Stimulated activated naive CD8-positive, alpha-beta T cell treated with anti-CD3 and anti-CD28 coated beads, Interleukin-15, Interleukin-2, amounts not matched to agents 100 ng/mL and 50 ng/mL, for 24 hours (primary cell): ENCODE data around the gene KLK14.
A peak's percentile ranks its signal among the peaks of the same experiment; 100 is the strongest.

ENCODE experiments used
- H3K27ac Mint-ChIP-seq: one replicate; pipeline ENCODE4 v1.8.0; 2021; ENCODE audit warnings: mild to moderate bottlenecking, mixed read lengths
- H3K27me3 Mint-ChIP-seq: one replicate; pipeline ENCODE4 v1.8.0; 2021; ENCODE audit warnings: mixed read lengths
- H3K36me3 Mint-ChIP-seq: one replicate; pipeline ENCODE4 v1.8.0; 2021; ENCODE audit warnings: low read depth, mixed read lengths
- H3K4me1 Mint-ChIP-seq: one replicate; pipeline ENCODE4 v1.8.0; 2021; ENCODE audit warnings: low read depth, mixed read lengths
- H3K4me3 Mint-ChIP-seq: one replicate; pipeline ENCODE4 v1.8.0; 2021; ENCODE audit warnings: mild to moderate bottlenecking, mixed read lengths
- H3K9me3 Mint-ChIP-seq: one replicate; pipeline ENCODE4 v1.8.0; 2021; ENCODE audit warnings: mixed read lengths

The KLK14 gene

GRCh38 chr19:51119611-51120010 is 36.9 kb upstream of the KLK14 start:
- H3K9me3 Mint-ChIP-seq = no peaks in the 10 kb centered on the region
- peaks cover 64% of the 10 kb centered on the region for H3K4me1 Mint-ChIP-seq
- no peak overlapping the region for H3K27ac Mint-ChIP-seq
- no peaks in the 10 kb centered on the region for H3K36me3 Mint-ChIP-seq
- H3K4me3 Mint-ChIP-seq = no peak overlapping the region
- H3K27me3 Mint-ChIP-seq = no peaks in the 10 kb centered on the region

DNA sequence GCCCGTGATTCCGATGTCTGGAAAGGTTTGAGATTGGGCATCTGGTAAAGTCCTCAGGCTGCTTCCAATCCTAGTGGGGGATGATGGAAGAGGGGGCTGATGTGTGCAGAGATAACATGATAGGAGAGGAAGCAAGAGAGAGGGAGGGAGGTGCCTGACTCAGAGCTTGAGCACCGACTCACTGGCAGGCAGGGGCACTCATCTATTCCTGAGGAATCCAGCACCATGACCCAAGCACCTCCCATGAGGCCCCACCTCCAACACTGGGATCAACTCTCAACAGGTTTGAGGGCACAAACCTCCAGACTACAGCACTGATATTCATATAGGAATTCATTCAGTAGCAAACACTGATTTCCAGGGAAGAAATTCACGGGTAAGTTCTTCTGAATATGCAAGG is 36.4 kb upstream of the KLK14 start:
- H3K36me3 Mint-ChIP-seq = no peaks in the 10 kb centered on the region
- H3K27ac Mint-ChIP-seq = no peak overlapping the region
- H3K4me1 Mint-ChIP-seq = peaks cover 64% of the 10 kb centered on the region
- no peak overlapping the region for H3K4me3 Mint-ChIP-seq
- no peaks in the 10 kb centered on the region for H3K27me3 Mint-ChIP-seq
- no peaks in the 10 kb centered on the region for H3K9me3 Mint-ChIP-seq

- Mint-ChIP-seq H3K36me3 (no peaks in the 10 kb centered on the region), H3K4me3 (no peak overlapping the region), H3K4me1 (peaks cover 45% of the 10 kb centered on the region), H3K9me3 (no peaks in the 10 kb centered on the region), H3K27ac (peak overlapping the region; percentile 24), H3K27me3 (no peaks in the 10 kb centered on the region)
Measured at GRCh38 chr19:51116736-51117286, 34.1 kb upstream of the KLK14 start.

- H3K9me3 Mint-ChIP-seq = no peaks in the 10 kb centered on the region
- H3K27ac Mint-ChIP-seq = peak overlapping the region; percentile 60
- no peaks in the 10 kb centered on the region for H3K36me3 Mint-ChIP-seq
- H3K27me3 Mint-ChIP-seq = no peaks in the 10 kb centered on the region
- H3K4me1 Mint-ChIP-seq = peaks cover 39% of the 10 kb centered on the region
- H3K4me3 Mint-ChIP-seq = no peak overlapping the region
Measured at GRCh38 chr19:51114087-51114729, 31.5 kb upstream of the KLK14 start.

DNA sequence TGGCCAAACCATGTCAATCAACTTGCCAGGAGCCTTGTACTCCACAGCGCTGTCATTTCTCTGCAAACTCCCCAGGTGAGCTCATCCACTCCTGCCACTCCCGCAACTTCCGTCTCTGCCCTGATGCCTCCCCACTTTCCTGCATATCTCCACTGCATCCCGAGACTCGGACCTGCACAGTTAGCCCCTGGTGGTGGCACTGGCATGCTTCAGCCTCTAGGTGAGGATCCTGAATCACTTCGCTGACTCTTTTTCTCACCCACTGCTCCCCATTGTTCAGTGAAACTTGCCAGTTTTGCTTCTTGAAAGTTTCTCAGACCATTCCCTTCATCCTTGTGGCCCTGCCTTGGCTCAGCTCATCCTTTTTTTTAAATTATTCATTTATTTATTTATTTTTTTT is 28.9 kb upstream of the KLK14 start:
- H3K27ac Mint-ChIP-seq = no peak overlapping the region
- H3K27me3 Mint-ChIP-seq = no peaks in the 10 kb centered on the region
- H3K9me3 Mint-ChIP-seq = no peaks in the 10 kb centered on the region
- no peak overlapping the region for H3K4me3 Mint-ChIP-seq
- H3K4me1 Mint-ChIP-seq = peaks cover 45% of the 10 kb centered on the region
- peaks cover 5% of the 10 kb centered on the region for H3K36me3 Mint-ChIP-seq

GRCh38 chr19:51110666-51110971 is 27.9 kb upstream of the KLK14 start:
- peaks cover 41% of the 10 kb centered on the region for H3K4me1 Mint-ChIP-seq
- H3K27ac Mint-ChIP-seq = no peak overlapping the region
- H3K9me3 Mint-ChIP-seq = no peaks in the 10 kb centered on the region
- H3K4me3 Mint-ChIP-seq = no peak overlapping the region
- peaks cover 11% of the 10 kb centered on the region for H3K36me3 Mint-ChIP-seq
- H3K27me3 Mint-ChIP-seq = no peaks in the 10 kb centered on the region

DNA sequence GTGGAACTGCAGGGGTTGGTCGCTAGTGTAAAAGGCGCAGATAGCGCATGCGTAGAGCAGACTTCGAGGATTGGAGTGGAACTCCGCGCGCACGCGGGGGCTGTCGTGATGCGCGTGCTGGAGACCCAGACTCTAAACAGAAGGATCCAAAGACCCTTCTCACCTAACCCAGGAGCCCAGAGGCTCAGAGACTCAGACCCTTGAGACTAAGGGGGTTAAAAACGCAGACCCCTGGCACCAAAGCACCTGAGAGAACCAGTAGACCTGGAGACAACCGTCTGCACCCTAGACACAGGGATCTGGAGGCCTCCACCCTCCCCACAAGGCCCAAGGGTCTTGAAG is 26.1 kb upstream of the KLK14 start:
- Mint-ChIP-seq H3K4me3 (peak overlapping the region; percentile 88), H3K27ac (peak overlapping the region; percentile 97), H3K27me3 (no peaks in the 10 kb centered on the region), H3K36me3 (peaks cover 18% of the 10 kb centered on the region), H3K4me1 (peaks cover 37% of the 10 kb centered on the region), H3K9me3 (no peaks in the 10 kb centered on the region)

- Mint-ChIP-seq H3K36me3 (peaks cover 24% of the 10 kb centered on the region), H3K27ac (peak within 1 kb of the TSS; percentile 97), H3K4me3 (peak within 1 kb of the TSS; percentile 88), H3K27me3 (no peaks in the 10 kb centered on the region), H3K9me3 (no peaks in the 10 kb centered on the region), H3K4me1 (peaks cover 41% of the 10 kb centered on the region)
Measured at GRCh38 chr19:51108066-51108804, 25.5 kb upstream of the KLK14 start, which contains the start of gene CTU1. Gene CTU1 (minus strand): TSS chr19:51108409. CDS start chr19:51104569, 3,840 bp downstream.

DNA sequence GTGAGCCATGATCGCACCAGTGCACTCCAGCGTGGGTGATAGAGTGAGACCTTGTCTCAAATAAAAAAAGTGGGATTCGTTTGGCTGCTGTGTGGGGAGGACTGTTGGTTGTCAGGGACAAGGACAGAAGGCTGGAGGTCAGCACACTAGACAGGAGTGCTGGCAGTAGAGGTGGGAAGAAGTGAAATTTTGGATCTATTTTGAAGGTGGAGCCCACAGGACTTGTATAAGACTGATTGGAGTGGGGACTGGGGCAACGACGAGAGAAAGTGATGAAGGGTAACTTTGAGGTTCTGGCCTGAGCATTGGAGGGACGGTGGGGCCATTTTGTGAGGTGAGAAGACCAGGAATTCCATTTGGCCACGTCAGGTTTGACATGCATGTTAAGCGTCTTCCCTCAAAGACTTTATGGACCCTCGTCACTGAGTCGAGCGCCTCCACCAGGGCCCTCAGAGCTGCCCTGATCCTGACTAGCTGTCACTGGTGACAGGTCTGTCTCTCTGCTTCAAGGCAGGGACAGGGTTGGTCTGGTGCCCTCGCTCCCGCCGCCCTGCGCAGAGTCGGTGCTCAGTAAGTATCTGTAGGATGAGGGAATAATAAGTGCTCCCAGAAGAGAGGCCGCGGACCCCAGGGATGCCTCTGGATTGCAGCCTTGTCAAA is 24.8 kb upstream of the KLK14 start:
- H3K27me3 Mint-ChIP-seq = no peaks in the 10 kb centered on the region
- peak overlapping the region; percentile 88 for H3K4me3 Mint-ChIP-seq
- H3K27ac Mint-ChIP-seq = peak overlapping the region; percentile 97
- H3K36me3 Mint-ChIP-seq = peaks cover 31% of the 10 kb centered on the region
- peaks cover 47% of the 10 kb centered on the region for H3K4me1 Mint-ChIP-seq
- no peaks in the 10 kb centered on the region for H3K9me3 Mint-ChIP-seq

DNA sequence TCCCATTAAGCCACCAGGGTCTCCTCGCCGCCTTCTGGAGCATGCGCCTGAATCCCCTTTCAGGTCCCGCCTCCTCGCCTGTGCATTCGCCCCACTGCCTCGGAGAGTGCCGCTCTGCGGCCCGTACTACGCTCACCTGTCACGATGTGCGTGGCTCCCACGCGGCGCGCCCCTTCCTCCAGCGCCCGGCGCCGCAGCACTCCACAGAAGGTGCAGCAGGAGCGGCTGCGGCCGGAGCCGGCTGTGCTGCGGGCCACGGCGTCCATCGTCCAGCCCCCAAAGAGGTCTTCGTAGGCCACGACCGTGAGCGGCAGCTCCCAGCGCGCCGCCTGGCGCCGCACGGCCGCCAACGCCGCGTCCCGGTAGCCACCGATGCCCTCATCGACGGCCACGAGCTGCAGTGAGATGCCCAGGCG is 21.2 kb upstream of the KLK14 start:
- Mint-ChIP-seq H3K36me3 (peaks cover 54% of the 10 kb centered on the region), H3K9me3 (no peaks in the 10 kb centered on the region), H3K27me3 (no peaks in the 10 kb centered on the region), H3K4me3 (no peak overlapping the region), H3K27ac (no peak overlapping the region), H3K4me1 (peaks cover 51% of the 10 kb centered on the region)

DNA sequence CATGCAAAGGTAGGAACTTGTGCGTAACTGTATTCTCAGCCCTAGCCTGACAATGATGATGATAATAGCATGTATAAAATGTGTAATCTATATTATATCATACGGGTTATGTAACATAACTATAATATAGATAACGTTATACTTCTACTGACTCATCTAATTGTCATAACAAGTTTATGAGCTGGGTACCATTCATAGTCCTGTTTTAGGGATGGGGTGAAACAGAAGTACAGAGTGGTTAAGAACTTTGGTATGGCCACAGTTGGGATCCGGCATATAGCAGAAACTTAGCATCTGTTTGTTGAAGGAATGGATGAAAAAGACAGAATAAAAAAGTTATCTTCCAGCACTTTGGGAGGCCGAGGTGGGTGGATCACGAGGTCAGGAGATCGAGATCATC is 20.3 kb upstream of the KLK14 start:
- Mint-ChIP-seq H3K4me1 (peaks cover 44% of the 10 kb centered on the region), H3K36me3 (peaks cover 55% of the 10 kb centered on the region), H3K27me3 (no peaks in the 10 kb centered on the region), H3K4me3 (no peak overlapping the region), H3K27ac (no peak overlapping the region), H3K9me3 (no peaks in the 10 kb centered on the region)

- H3K27ac Mint-ChIP-seq = no peak overlapping the region
- H3K27me3 Mint-ChIP-seq = no peaks in the 10 kb centered on the region
- H3K9me3 Mint-ChIP-seq = no peaks in the 10 kb centered on the region
- peaks cover 39% of the 10 kb centered on the region for H3K4me1 Mint-ChIP-seq
- no peak overlapping the region for H3K4me3 Mint-ChIP-seq
- peaks cover 61% of the 10 kb centered on the region for H3K36me3 Mint-ChIP-seq
Measured at GRCh38 chr19:51101171-51101865, 18.6 kb upstream of the KLK14 start.

GRCh38 chr19:51100601-51101000 is 17.9 kb upstream of the KLK14 start:
- peaks cover 33% of the 10 kb centered on the region for H3K4me1 Mint-ChIP-seq
- H3K27ac Mint-ChIP-seq = no peak overlapping the region
- no peak overlapping the region for H3K4me3 Mint-ChIP-seq
- no peaks in the 10 kb centered on the region for H3K27me3 Mint-ChIP-seq
- H3K36me3 Mint-ChIP-seq = peaks cover 55% of the 10 kb centered on the region
- H3K9me3 Mint-ChIP-seq = no peaks in the 10 kb centered on the region

- H3K27me3 Mint-ChIP-seq = no peaks in the 10 kb centered on the region
- no peak overlapping the region for H3K27ac Mint-ChIP-seq
- H3K4me3 Mint-ChIP-seq = peak overlapping the region; percentile 35
- H3K36me3 Mint-ChIP-seq = peaks cover 48% of the 10 kb centered on the region
- H3K9me3 Mint-ChIP-seq = no peaks in the 10 kb centered on the region
- peaks cover 21% of the 10 kb centered on the region for H3K4me1 Mint-ChIP-seq
Measured at GRCh38 chr19:51099047-51099382, 16.3 kb upstream of the KLK14 start.
